ENCODE results near the gene ATP5PB. TPM values are rescaled to one million over a fixed set of nuclear protein-coding genes. Genes with fewer than 3 reads are reported as not detected.

ATP5PB gene
- total RNA-seq, 1 donor from 2014 or later = 426 TPM

DNA sequence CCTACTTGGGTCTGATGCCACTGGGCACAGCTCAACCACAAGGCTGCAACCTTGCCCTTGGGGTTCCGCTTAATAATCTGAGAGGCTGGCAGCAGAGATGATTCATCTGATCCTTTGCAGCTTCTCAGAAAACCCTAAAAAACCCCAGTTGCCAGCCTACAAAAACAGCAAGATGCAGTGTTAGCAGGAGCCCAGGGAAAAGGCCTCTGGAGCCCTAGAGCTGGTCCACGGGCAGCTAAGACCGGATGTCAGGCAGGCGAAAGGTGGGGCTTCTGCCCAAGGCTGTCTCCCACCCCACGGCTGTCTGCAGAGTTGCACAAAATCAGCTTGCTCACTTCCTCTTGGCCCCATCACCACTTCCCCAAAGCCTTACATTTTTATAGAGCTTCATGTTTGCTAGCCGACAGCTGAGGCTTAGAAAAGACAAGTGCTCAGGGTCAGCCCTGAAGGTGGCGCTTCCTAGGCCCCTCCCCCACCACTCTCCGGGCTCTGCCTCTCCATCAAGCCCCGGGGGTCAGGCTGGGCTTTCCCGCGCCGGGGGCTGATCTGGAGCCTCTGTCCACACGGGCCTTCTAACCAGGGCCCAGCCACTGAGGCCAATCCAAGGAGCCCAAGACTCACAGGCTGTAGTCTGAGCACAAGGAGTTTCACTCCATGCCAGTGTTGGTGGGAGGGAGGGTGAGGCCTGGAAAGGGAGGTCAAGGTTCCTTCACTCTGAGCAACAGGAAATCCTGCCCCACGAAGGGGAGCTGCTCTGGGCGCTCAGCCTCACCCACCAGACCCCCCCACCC, 58.3 kb downstream of the ATP5PB start:
- peak; percentile 59 for DNase-seq (ENCODE audit: low read depth)

DNA sequence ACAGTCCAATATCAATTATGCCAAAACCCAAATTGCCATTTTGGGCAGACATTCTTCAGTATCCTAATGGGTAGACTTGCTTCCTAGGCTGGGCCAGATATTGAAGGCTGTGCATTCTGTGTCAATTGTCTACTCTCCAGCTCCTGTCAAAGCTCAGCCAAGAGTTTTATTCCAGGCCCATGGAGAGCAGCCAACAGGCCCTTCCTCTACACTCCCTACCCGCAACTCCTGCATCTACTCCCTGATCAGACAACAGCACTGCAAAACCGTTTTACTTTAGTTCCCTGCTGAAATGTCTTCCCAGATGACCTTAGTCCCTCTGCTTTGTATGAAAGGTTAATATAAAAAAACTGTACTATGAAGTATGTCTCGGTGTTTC, 60.7 kb downstream of the ATP5PB start:
- DNase-seq (ENCODE audit: low read depth) = no peak

DNA sequence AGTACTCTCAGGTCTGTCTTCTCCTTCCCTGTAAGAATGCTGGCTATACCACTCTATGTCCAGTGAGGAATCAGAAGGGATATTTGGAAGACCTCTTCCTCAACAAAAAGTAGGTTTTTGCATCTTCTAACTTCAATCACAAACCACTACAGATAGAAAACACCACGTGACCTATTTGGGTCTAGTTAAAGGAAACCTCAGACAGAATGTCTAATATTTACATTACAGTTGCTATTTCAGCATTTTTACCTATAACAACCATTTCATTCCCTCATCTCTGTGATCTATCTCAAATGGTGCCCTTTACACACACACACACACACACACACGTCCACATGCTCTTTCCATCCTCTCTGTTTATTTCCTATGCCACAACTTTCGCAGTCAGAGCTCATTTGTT, 62.1 kb downstream of the ATP5PB start:
- no peak for DNase-seq (ENCODE audit: low read depth)

Other genes with a start within 250 kb of the ATP5PB start
- gene DENND2D, start 248.8 kb upstream of the ATP5PB start, total RNA-seq = 33.4 and 35.3 TPM in 2 replicates
- gene CHI3L2, start 221.8 kb upstream of the ATP5PB start, total RNA-seq = 1.6 and 3.0 TPM in 2 replicates
- gene CHIA, start 158.6 kb upstream of the ATP5PB start, total RNA-seq = not detected in 2 replicates
- gene OVGP1, start 21.7 kb upstream of the ATP5PB start, total RNA-seq = 0.52 and 1.4 TPM in 2 replicates
- 86.7 and 98.5 TPM in 2 replicates for gene WDR77, start 208 bp upstream of the ATP5PB start, total RNA-seq
- 0.20 TPM in 1 of 2 replicates, not detected in the other for gene C1orf162, start 24.5 kb downstream of the ATP5PB start, total RNA-seq
- not detected in 2 replicates for gene ADORA3, start 54.2 kb downstream of the ATP5PB start, total RNA-seq
- not detected in 2 replicates for gene TMIGD3, start 54.2 kb downstream of the ATP5PB start, total RNA-seq
- gene RAP1A, start 170.3 kb downstream of the ATP5PB start, total RNA-seq = 28.3 and 93.7 TPM in 2 replicates